Measurements from ENCODE around the gene SYT13.
A peak's percentile ranks its signal among the peaks of the same experiment; 100 is the strongest.

Gene SYT13

GRCh38 chr11:45285930-45286632 lies at the start of gene SYT13:
SYT13 (minus strand) TSS chr11:45286341; CDS start chr11:45286207, 134 bp downstream.
- no peak for DNase-seq

- no peak for DNase-seq
Measured at GRCh38 chr11:45335434-45335833, 49.3 kb upstream of the SYT13 start.

GRCh38 chr11:45334836-45335235 lies 48.7 kb upstream of the SYT13 start:
- DNase-seq = no peak

GRCh38 chr11:45334410-45334809 lies 48.3 kb upstream of the SYT13 start:
- no peak for DNase-seq

- no peak for DNase-seq
Measured at GRCh38 chr11:45333001-45333971, 47.1 kb upstream of the SYT13 start.

GRCh38 chr11:45332276-45332934 lies 46.3 kb upstream of the SYT13 start:
- peak; percentile 48 for DNase-seq

- DNase-seq = no peak
Measured at GRCh38 chr11:45331839-45332238, 45.7 kb upstream of the SYT13 start.

- DNase-seq = no peak
Measured at GRCh38 chr11:45328726-45329125, 42.6 kb upstream of the SYT13 start.

- DNase-seq = no peak
Measured at GRCh38 chr11:45324459-45324858, 38.3 kb upstream of the SYT13 start.

GRCh38 chr11:45323601-45324249 lies 37.6 kb upstream of the SYT13 start:
- DNase-seq = no peak

GRCh38 chr11:45322891-45323600 lies 36.9 kb upstream of the SYT13 start:
- DNase-seq = no peak

GRCh38 chr11:45322111-45322705 lies 36.1 kb upstream of the SYT13 start:
- no peak for DNase-seq

- no peak for DNase-seq
Measured at GRCh38 chr11:45321669-45322068, 35.5 kb upstream of the SYT13 start.

- no peak for DNase-seq
Measured at GRCh38 chr11:45321031-45321595, 35.0 kb upstream of the SYT13 start.

- DNase-seq = no peak
Measured at GRCh38 chr11:45320371-45320770, 34.2 kb upstream of the SYT13 start.

- no peak for DNase-seq
Measured at GRCh38 chr11:45319077-45319476, 32.9 kb upstream of the SYT13 start.

- DNase-seq = no peak
Measured at GRCh38 chr11:45318516-45318915, 32.4 kb upstream of the SYT13 start.

- no peak for DNase-seq
Measured at GRCh38 chr11:45316258-45316657, 30.1 kb upstream of the SYT13 start.

- DNase-seq = no peak
Measured at GRCh38 chr11:45314900-45315299, 28.8 kb upstream of the SYT13 start.

- DNase-seq = no peak
Measured at GRCh38 chr11:45313171-45313865, 27.2 kb upstream of the SYT13 start.

All from suppressor macrophage treated with lipopolysaccharide for 4 hours (primary cell).